ENCODE results near the gene RNF187. TPM values are rescaled to one million over a fixed set of nuclear protein-coding genes. Genes with fewer than 3 reads are reported as not detected.

Gene RNF187
- total RNA-seq, 1 donor from 2014 or later: 201 TPM

DNA sequence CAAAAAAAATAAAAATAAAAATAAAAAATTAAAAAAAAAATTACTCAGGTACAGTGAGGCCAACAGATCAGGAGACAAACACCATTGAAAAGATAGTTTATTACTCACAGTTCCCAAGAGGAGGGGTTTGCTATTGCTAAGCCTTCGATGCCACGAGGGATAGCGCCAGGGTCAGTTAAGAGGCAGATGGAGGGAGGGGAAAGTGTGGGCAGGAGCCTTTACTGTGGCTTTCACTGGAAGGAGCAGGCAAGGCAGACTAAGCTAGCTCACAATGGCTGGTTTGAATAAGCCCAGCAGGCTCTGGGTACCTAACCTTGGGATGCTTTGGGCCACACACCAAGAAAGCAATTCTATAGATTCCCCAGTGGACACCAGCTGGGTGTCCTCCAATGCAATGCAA is 12.7 kb upstream of the RNF187 start:
- Mint-ChIP-seq H3K27ac (ENCODE audit: unreplicated experiment) (no peak overlapping the region), H3K36me3 (ENCODE audit: unreplicated experiment) (no peaks in the 10 kb centered on the region), H3K27me3 (ENCODE audit: unreplicated experiment) (peaks cover 7% of the 10 kb centered on the region), H3K4me1 (ENCODE audit: low read depth, unreplicated experiment) (peaks cover 19% of the 10 kb centered on the region), H3K4me3 (ENCODE audit: unreplicated experiment) (no peak overlapping the region), H3K9me3 (ENCODE audit: unreplicated experiment) (peaks cover under 1% of the 10 kb centered on the region)
- TF ChIP-seq, protein P1, sequence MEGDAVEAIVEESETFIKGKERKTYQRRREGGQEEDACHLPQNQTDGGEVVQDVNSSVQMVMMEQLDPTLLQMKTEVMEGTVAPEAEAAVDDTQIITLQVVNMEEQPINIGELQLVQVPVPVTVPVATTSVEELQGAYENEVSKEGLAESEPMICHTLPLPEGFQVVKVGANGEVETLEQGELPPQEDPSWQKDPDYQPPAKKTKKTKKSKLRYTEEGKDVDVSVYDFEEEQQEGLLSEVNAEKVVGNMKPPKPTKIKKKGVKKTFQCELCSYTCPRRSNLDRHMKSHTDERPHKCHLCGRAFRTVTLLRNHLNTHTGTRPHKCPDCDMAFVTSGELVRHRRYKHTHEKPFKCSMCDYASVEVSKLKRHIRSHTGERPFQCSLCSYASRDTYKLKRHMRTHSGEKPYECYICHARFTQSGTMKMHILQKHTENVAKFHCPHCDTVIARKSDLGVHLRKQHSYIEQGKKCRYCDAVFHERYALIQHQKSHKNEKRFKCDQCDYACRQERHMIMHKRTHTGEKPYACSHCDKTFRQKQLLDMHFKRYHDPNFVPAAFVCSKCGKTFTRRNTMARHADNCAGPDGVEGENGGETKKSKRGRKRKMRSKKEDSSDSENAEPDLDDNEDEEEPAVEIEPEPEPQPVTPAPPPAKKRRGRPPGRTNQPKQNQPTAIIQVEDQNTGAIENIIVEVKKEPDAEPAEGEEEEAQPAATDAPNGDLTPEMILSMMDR (IDR thresholded peaks at IDR 0.05; ENCODE audit: partially characterized antibody, unreplicated experiment): no peak
- no peak for DNase-seq

DNA sequence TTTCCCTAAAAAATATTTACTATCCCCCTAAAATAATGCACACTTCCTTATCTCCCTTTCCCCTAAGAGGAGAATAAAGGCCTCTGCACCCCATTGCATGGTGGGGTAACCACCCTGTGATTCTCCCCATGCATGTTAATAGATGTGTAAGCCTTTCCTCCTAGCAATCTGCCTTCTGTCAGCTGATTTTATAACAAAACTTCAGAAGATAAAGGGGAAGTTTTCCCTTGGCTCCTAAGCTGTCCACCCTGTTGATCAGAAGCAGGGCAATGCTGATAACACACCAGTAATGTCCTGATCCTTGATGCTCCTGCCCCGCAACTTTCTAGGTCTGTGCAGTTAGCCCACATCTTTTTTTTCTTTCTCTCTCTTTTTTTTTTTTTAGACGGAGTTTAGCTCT is 11.4 kb upstream of the RNF187 start:
- Mint-ChIP-seq H3K4me1 (ENCODE audit: low read depth, unreplicated experiment) (peaks cover 28% of the 10 kb centered on the region), H3K4me3 (ENCODE audit: unreplicated experiment) (no peak overlapping the region), H3K36me3 (ENCODE audit: unreplicated experiment) (no peaks in the 10 kb centered on the region), H3K27me3 (ENCODE audit: unreplicated experiment) (peaks cover 11% of the 10 kb centered on the region), H3K9me3 (ENCODE audit: unreplicated experiment) (peaks cover 5% of the 10 kb centered on the region), H3K27ac (ENCODE audit: unreplicated experiment) (no peak overlapping the region)
- no peak for DNase-seq
- TF ChIP-seq, protein P1 (IDR thresholded peaks at IDR 0.05; ENCODE audit: partially characterized antibody, unreplicated experiment): no peak

DNA sequence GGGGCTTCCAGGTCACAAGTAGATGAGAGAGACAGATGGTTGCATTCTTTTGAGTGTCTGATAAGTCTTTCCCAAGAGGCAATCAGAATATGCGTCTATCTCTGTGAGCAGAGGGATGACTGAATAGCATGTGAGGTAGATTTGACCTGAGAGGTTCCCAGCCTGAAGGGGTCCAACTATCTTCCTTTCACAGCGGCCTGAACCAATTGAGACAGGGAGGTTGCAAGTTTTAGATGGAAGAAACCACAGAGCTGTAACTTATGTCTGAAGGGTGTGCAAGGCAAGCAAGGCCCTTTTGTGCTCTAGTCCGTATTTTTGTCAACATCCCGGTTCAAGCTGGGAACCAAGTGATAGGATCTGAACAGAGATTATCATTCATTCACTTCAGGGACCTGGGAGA is 9.9 kb upstream of the RNF187 start:
- no peak for DNase-seq
- Mint-ChIP-seq H3K4me1 (ENCODE audit: low read depth, unreplicated experiment) (peaks cover 26% of the 10 kb centered on the region), H3K27me3 (ENCODE audit: unreplicated experiment) (peaks cover 9% of the 10 kb centered on the region), H3K9me3 (ENCODE audit: unreplicated experiment) (peaks cover 5% of the 10 kb centered on the region), H3K36me3 (ENCODE audit: unreplicated experiment) (no peaks in the 10 kb centered on the region), H3K27ac (ENCODE audit: unreplicated experiment) (no peak overlapping the region), H3K4me3 (ENCODE audit: unreplicated experiment) (no peak overlapping the region)
- TF ChIP-seq, protein P1 (IDR thresholded peaks at IDR 0.05; ENCODE audit: partially characterized antibody, unreplicated experiment): no peak

DNA sequence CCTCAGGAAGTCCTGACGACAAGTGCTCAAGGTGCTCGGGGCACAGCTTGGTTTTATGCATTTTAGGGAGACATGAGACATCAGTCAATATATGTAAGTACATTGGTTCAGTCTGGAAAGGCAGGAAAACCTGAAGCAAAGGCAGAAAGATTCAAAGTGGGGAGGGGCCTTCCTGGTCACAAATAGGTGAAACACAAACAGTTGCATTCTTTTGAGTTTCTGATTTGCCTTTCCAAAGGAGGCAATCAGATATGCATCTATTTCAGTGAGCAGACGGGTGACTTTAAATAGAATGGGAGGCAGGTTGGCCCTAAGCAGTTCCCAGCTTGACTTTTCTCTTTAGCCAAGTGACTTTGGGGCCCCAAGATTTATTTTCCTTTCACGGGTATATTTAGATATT is 8.9 kb upstream of the RNF187 start:
- H3K27ac Mint-ChIP-seq (ENCODE audit: unreplicated experiment): no peak overlapping the region

DNA sequence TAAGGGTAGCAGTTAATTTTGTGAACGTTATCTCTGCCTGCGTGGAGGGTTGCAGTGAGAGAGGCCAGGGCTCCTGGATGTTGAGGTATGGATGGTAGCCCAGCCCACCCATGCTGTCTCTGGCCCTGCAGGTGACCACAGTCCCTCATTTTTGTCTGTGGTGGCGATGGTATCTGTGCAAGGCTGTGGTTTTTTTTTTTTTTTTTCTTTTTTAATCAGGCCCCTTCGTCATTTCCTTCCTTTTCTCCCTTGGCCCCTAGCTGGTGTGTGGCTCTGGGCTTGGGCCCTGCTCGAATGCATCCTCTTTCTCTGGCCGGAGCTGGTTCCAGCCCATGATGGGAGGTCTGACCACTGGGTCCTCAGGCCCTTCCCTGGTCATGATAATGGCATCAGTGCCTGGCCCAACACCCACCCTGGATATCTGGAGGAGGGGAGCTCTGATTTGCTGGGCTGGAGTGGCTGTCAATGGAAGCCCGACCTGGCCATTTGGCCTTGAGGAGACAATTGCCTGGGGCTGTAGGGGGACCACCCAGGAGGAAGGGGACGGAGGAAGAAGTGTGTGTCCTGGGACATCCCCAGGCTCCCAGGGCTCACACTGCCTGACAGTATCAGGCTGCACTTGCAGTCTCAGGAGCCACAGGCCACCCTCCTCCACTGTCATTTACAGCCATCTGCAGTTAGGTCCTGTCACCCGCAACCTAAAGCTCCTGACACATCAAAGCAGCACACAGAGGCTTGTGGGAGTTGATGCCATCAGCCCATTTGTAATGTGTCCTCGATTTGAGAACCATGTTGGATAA is 8.1 kb upstream of the RNF187 start:
- Mint-ChIP-seq H3K36me3 (ENCODE audit: unreplicated experiment) (no peaks in the 10 kb centered on the region), H3K4me3 (ENCODE audit: unreplicated experiment) (peak overlapping the region; percentile 63), H3K9me3 (ENCODE audit: unreplicated experiment) (peaks cover 5% of the 10 kb centered on the region), H3K27me3 (ENCODE audit: unreplicated experiment) (peaks cover 9% of the 10 kb centered on the region), H3K4me1 (ENCODE audit: low read depth, unreplicated experiment) (peaks cover 26% of the 10 kb centered on the region), H3K27ac (ENCODE audit: unreplicated experiment) (peak overlapping the region; percentile 79)
- TF ChIP-seq, protein P1 (IDR thresholded peaks at IDR 0.05; ENCODE audit: partially characterized antibody, unreplicated experiment): no peak
- no peak for DNase-seq

More for the DNA sequence above, 8.9 kb upstream of the RNF187 start:
- peak overlapping the region; percentile 46 for H3K4me3 Mint-ChIP-seq (ENCODE audit: unreplicated experiment)
- TF ChIP-seq, protein P1 (IDR thresholded peaks at IDR 0.05; ENCODE audit: partially characterized antibody, unreplicated experiment): no peak
- peaks cover 26% of the 10 kb centered on the region for H3K4me1 Mint-ChIP-seq (ENCODE audit: low read depth, unreplicated experiment)
- DNase-seq: no peak
- H3K36me3 Mint-ChIP-seq (ENCODE audit: unreplicated experiment): no peaks in the 10 kb centered on the region
- H3K27me3 Mint-ChIP-seq (ENCODE audit: unreplicated experiment): peaks cover 9% of the 10 kb centered on the region
- H3K9me3 Mint-ChIP-seq (ENCODE audit: unreplicated experiment): peaks cover 5% of the 10 kb centered on the region
